ENCODE measurements around the gene HIVEP3.

- TF ChIP-seq CTCF (optimal IDR thresholded peaks at IDR 0.05 in 1 of 3, IDR thresholded peaks at IDR 0.05 in 1 of 3, conservative IDR thresholded peaks at IDR 0.05 in 1 of 3; ENCODE audit: extremely low read depth in 1 of 3, insufficient read depth in 2 of 3, low read length in 3 of 3): no peak
- no peak for TF ChIP-seq EZH2 (IDR thresholded peaks at IDR 0.05; ENCODE audit: low read length)
These were observed 141.0 kb downstream of the HIVEP3 start for GRCh38 chr1:41777695-41778094.

Data from keratinocyte (primary cell).